Measurements from ENCODE around the gene TPPP3.

TPPP3 gene

GRCh38 chr16:67432506-67432890, 39.2 kb upstream of the TPPP3 start:
- H3K36me3 ChIP-seq (ENCODE audit: control insufficient read depth, insufficient read depth, low read length): no peaks in the 10 kb centered on the region
- H3K79me2 ChIP-seq (ENCODE audit: control insufficient read depth, insufficient read depth, low read length): no peaks in the 10 kb centered on the region
- peak overlapping the region; percentile 65 for H3K56ac ChIP-seq (ENCODE audit: low read length)
- no peak overlapping the region for H4K5ac ChIP-seq (ENCODE audit: low read length)
- H2BK5ac ChIP-seq (ENCODE audit: low read length): no peak overlapping the region
- no peak overlapping the region for H3K4me3 ChIP-seq (ENCODE audit: low read length)
- H3K23ac ChIP-seq (ENCODE audit: low read length): no peak overlapping the region
- H4K8ac ChIP-seq (ENCODE audit: low read depth, low read length): no peak overlapping the region
- peak overlapping the region; percentile 5 for H3K4ac ChIP-seq (ENCODE audit: low read depth, low read length)
- H3K18ac ChIP-seq (ENCODE audit: low read length): peak overlapping the region; percentile 32
- H2AK5ac ChIP-seq (ENCODE audit: low read length): no peak overlapping the region
- H3K4me1 ChIP-seq (ENCODE audit: control insufficient read depth, low read depth, low read length): peaks cover 9% of the 10 kb centered on the region
- H3K79me1 ChIP-seq (ENCODE audit: low read length): no peaks in the 10 kb centered on the region
- H2BK15ac ChIP-seq (replicated peaks; ENCODE audit: low read depth): no peak overlapping the region
- H2BK120ac ChIP-seq (ENCODE audit: low read depth, low read length): no peak overlapping the region
- WGBS (ENCODE audit: extremely low coverage, insufficient coverage, low lambda C conversion rate): no CpG with 5 or more reads among the region's 5 CpGs
- no peak for DNase-seq
- peak overlapping the region; percentile 8 for H3K9ac ChIP-seq (ENCODE audit: low read length)
- no peak overlapping the region for H3K4me2 ChIP-seq (ENCODE audit: low read length)
- H3K27ac ChIP-seq (ENCODE audit: low read depth, low read length): no peak overlapping the region
- peaks cover 4% of the 10 kb centered on the region for H3K27me3 ChIP-seq (ENCODE audit: insufficient read depth, low read length, poor library complexity)

- H4K8ac ChIP-seq (ENCODE audit: low read depth, low read length): no peak overlapping the region
- peak overlapping the region; percentile 5 for H3K4ac ChIP-seq (ENCODE audit: low read depth, low read length)
- H2BK5ac ChIP-seq (ENCODE audit: low read length): no peak overlapping the region
- H3K36me3 ChIP-seq (ENCODE audit: control insufficient read depth, insufficient read depth, low read length): no peaks in the 10 kb centered on the region
- H3K79me1 ChIP-seq (ENCODE audit: low read length): no peaks in the 10 kb centered on the region
- H3K56ac ChIP-seq (ENCODE audit: low read length): peak overlapping the region; percentile 86
- no CpG with 5 or more reads among the region's 13 CpGs for WGBS (ENCODE audit: extremely low coverage, insufficient coverage, low lambda C conversion rate)
- H3K4me1 ChIP-seq (ENCODE audit: control insufficient read depth, low read depth, low read length): peaks cover 9% of the 10 kb centered on the region
- H3K79me2 ChIP-seq (ENCODE audit: control insufficient read depth, insufficient read depth, low read length): no peaks in the 10 kb centered on the region
- no peak overlapping the region for H2BK15ac ChIP-seq (replicated peaks; ENCODE audit: low read depth)
- DNase-seq: peak; percentile 63
- H3K27me3 ChIP-seq (ENCODE audit: insufficient read depth, low read length, poor library complexity): peaks cover 4% of the 10 kb centered on the region
- H3K9ac ChIP-seq (ENCODE audit: low read length): peak overlapping the region; percentile 78
- H3K18ac ChIP-seq (ENCODE audit: low read length): peak overlapping the region; percentile 32
- H2BK120ac ChIP-seq (ENCODE audit: low read depth, low read length): no peak overlapping the region
- H2AK5ac ChIP-seq (ENCODE audit: low read length): no peak overlapping the region
- no peak overlapping the region for H4K5ac ChIP-seq (ENCODE audit: low read length)
- peak overlapping the region; percentile 98 for H3K4me2 ChIP-seq (ENCODE audit: low read length)
- peak overlapping the region; percentile 23 for H3K4me3 ChIP-seq (ENCODE audit: low read length)
- no peak overlapping the region for H3K23ac ChIP-seq (ENCODE audit: low read length)
- H3K27ac ChIP-seq (ENCODE audit: low read depth, low read length): no peak overlapping the region
Observed at GRCh38 chr16:67431775-67432505, 38.6 kb upstream of the TPPP3 start.

- Histone ChIP-seq H4K5ac (ENCODE audit: low read length) (no peak within 1 kb of the TSS), H3K56ac (ENCODE audit: low read length) (peak within 1 kb of the TSS; percentile 93), H3K4me1 (ENCODE audit: control insufficient read depth, low read depth, low read length) (peaks cover 9% of the 10 kb centered on the region), H3K4ac (ENCODE audit: low read depth, low read length) (peak within 1 kb of the TSS; percentile 8), H3K79me1 (ENCODE audit: low read length) (no peaks in the 10 kb centered on the region), H3K4me2 (ENCODE audit: low read length) (peak within 1 kb of the TSS; percentile 98), H2BK120ac (ENCODE audit: low read depth, low read length) (no peak within 1 kb of the TSS), H3K79me2 (ENCODE audit: control insufficient read depth, insufficient read depth, low read length) (no peaks in the 10 kb centered on the region), H2AK5ac (ENCODE audit: low read length) (no peak within 1 kb of the TSS), H4K8ac (ENCODE audit: low read depth, low read length) (no peak within 1 kb of the TSS), H3K9ac (ENCODE audit: low read length) (peak within 1 kb of the TSS; percentile 78), H3K36me3 (ENCODE audit: control insufficient read depth, insufficient read depth, low read length) (no peaks in the 10 kb centered on the region), H3K27me3 (ENCODE audit: insufficient read depth, low read length, poor library complexity) (peaks cover 4% of the 10 kb centered on the region), H2BK15ac (replicated peaks; ENCODE audit: low read depth) (no peak within 1 kb of the TSS), H3K23ac (ENCODE audit: low read length) (peak within 1 kb of the TSS; percentile 66), H3K18ac (ENCODE audit: low read length) (peak within 1 kb of the TSS; percentile 23), H2BK5ac (ENCODE audit: low read length) (no peak within 1 kb of the TSS), H3K27ac (ENCODE audit: low read depth, low read length) (no peak within 1 kb of the TSS), H3K4me3 (ENCODE audit: low read length) (peak within 1 kb of the TSS; percentile 35)
- WGBS (ENCODE audit: extremely low coverage, insufficient coverage, low lambda C conversion rate): no CpG with 5 or more reads among the region's 87 CpGs
- DNase-seq: peak; percentile 76
Observed at GRCh38 chr16:67430977-67431774, 37.9 kb upstream of the TPPP3 start, which contains the start of gene HSD11B2. TSS of gene HSD11B2 (plus strand) at chr16:67431121. CDS start at chr16:67431249, 128 bp downstream.

- peak overlapping the region; percentile 72 for H3K9ac ChIP-seq (ENCODE audit: low read length)
- no peak overlapping the region for H2BK15ac ChIP-seq (replicated peaks; ENCODE audit: low read depth)
- H3K4ac ChIP-seq (ENCODE audit: low read depth, low read length): peak overlapping the region; percentile 8
- H3K36me3 ChIP-seq (ENCODE audit: control insufficient read depth, insufficient read depth, low read length): no peaks in the 10 kb centered on the region
- H2BK5ac ChIP-seq (ENCODE audit: low read length): no peak overlapping the region
- H4K5ac ChIP-seq (ENCODE audit: low read length): no peak overlapping the region
- peak overlapping the region; percentile 35 for H3K4me3 ChIP-seq (ENCODE audit: low read length)
- peaks cover 9% of the 10 kb centered on the region for H3K4me1 ChIP-seq (ENCODE audit: control insufficient read depth, low read depth, low read length)
- no peak for DNase-seq
- peak overlapping the region; percentile 18 for H3K18ac ChIP-seq (ENCODE audit: low read length)
- H3K27me3 ChIP-seq (ENCODE audit: insufficient read depth, low read length, poor library complexity): peaks cover 4% of the 10 kb centered on the region
- no CpG with 5 or more reads among the region's 53 CpGs for WGBS (ENCODE audit: extremely low coverage, insufficient coverage, low lambda C conversion rate)
- no peak overlapping the region for H2BK120ac ChIP-seq (ENCODE audit: low read depth, low read length)
- peak overlapping the region; percentile 93 for H3K56ac ChIP-seq (ENCODE audit: low read length)
- H3K4me2 ChIP-seq (ENCODE audit: low read length): peak overlapping the region; percentile 84
- H2AK5ac ChIP-seq (ENCODE audit: low read length): no peak overlapping the region
- no peaks in the 10 kb centered on the region for H3K79me2 ChIP-seq (ENCODE audit: control insufficient read depth, insufficient read depth, low read length)
- no peaks in the 10 kb centered on the region for H3K79me1 ChIP-seq (ENCODE audit: low read length)
- H3K27ac ChIP-seq (ENCODE audit: low read depth, low read length): no peak overlapping the region
- H3K23ac ChIP-seq (ENCODE audit: low read length): peak overlapping the region; percentile 66
- no peak overlapping the region for H4K8ac ChIP-seq (ENCODE audit: low read depth, low read length)
Observed at GRCh38 chr16:67430504-67430976, 37.2 kb upstream of the TPPP3 start.

- H3K27me3 ChIP-seq (ENCODE audit: insufficient read depth, low read length, poor library complexity): peaks cover 4% of the 10 kb centered on the region
- peak overlapping the region; percentile 93 for H3K56ac ChIP-seq (ENCODE audit: low read length)
- no peak overlapping the region for H2AK5ac ChIP-seq (ENCODE audit: low read length)
- H4K8ac ChIP-seq (ENCODE audit: low read depth, low read length): no peak overlapping the region
- no CpG with 5 or more reads among the region's 13 CpGs for WGBS (ENCODE audit: extremely low coverage, insufficient coverage, low lambda C conversion rate)
- no peak overlapping the region for H2BK120ac ChIP-seq (ENCODE audit: low read depth, low read length)
- peak overlapping the region; percentile 9 for H3K4me3 ChIP-seq (ENCODE audit: low read length)
- no peak overlapping the region for H4K5ac ChIP-seq (ENCODE audit: low read length)
- H3K9ac ChIP-seq (ENCODE audit: low read length): peak overlapping the region; percentile 72
- H3K27ac ChIP-seq (ENCODE audit: low read depth, low read length): no peak overlapping the region
- no peak overlapping the region for H2BK15ac ChIP-seq (replicated peaks; ENCODE audit: low read depth)
- H3K4me1 ChIP-seq (ENCODE audit: control insufficient read depth, low read depth, low read length): peaks cover 11% of the 10 kb centered on the region
- no peaks in the 10 kb centered on the region for H3K79me1 ChIP-seq (ENCODE audit: low read length)
- H3K36me3 ChIP-seq (ENCODE audit: control insufficient read depth, insufficient read depth, low read length): no peaks in the 10 kb centered on the region
- no peak for DNase-seq
- H3K79me2 ChIP-seq (ENCODE audit: control insufficient read depth, insufficient read depth, low read length): no peaks in the 10 kb centered on the region
- H2BK5ac ChIP-seq (ENCODE audit: low read length): no peak overlapping the region
- H3K18ac ChIP-seq (ENCODE audit: low read length): no peak overlapping the region
- no peak overlapping the region for H3K23ac ChIP-seq (ENCODE audit: low read length)
- H3K4me2 ChIP-seq (ENCODE audit: low read length): peak overlapping the region; percentile 84
- H3K4ac ChIP-seq (ENCODE audit: low read depth, low read length): no peak overlapping the region
Observed at GRCh38 chr16:67429799-67430503, 36.7 kb upstream of the TPPP3 start.

Measured in mesendoderm (in vitro differentiated cells).